Epithelial cell of esophagus (primary cell): ENCODE results near the gene ASB13.

Source experiments
- DNase-seq: peaks from one replicate; pipeline ENCODE4 v3.0.0; 2010; ENCODE audit warnings: low read depth
- H3K4me3 ChIP-seq: 2 replicates; pipeline ENCODE4 v1.5.1; 2011; ENCODE audit warnings: mild to moderate bottlenecking, low read length, control low read depth
- TF ChIP-seq, protein P1 (sequence below): IDR thresholded peaks from 2 replicates; pipeline ENCODE4 v1.5.1; 2011; ENCODE audit warnings: low read depth, mild to moderate bottlenecking, low read length, control low read depth, inconsistent platforms; ENCODE audit not compliant: insufficient read depth; ENCODE audit errors: missing control alignments

The ASB13 gene

DNA sequence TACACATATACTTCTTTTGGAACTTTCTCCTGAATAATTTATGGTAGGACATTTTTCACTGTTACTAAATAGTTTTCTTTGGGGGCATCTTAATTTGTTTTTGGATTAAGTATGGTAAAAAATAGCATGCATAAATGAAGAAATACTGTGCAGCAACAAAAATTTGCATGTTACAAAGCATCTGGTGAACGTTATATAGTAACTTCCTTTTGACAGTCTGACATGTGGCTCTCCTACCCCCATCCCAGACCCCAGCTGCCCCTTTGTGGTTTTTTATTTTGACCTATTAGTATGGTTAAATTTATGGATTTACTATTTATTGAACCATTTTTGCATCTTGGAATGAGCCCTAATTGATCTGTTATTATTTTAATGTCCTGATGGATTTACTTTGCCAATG lies 28.2 kb upstream of the ASB13 start:
- DNase-seq, result no peak
- TF ChIP-seq, protein P1, sequence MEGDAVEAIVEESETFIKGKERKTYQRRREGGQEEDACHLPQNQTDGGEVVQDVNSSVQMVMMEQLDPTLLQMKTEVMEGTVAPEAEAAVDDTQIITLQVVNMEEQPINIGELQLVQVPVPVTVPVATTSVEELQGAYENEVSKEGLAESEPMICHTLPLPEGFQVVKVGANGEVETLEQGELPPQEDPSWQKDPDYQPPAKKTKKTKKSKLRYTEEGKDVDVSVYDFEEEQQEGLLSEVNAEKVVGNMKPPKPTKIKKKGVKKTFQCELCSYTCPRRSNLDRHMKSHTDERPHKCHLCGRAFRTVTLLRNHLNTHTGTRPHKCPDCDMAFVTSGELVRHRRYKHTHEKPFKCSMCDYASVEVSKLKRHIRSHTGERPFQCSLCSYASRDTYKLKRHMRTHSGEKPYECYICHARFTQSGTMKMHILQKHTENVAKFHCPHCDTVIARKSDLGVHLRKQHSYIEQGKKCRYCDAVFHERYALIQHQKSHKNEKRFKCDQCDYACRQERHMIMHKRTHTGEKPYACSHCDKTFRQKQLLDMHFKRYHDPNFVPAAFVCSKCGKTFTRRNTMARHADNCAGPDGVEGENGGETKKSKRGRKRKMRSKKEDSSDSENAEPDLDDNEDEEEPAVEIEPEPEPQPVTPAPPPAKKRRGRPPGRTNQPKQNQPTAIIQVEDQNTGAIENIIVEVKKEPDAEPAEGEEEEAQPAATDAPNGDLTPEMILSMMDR, result no peak
- H3K4me3 ChIP-seq, result no peak overlapping the region

DNA sequence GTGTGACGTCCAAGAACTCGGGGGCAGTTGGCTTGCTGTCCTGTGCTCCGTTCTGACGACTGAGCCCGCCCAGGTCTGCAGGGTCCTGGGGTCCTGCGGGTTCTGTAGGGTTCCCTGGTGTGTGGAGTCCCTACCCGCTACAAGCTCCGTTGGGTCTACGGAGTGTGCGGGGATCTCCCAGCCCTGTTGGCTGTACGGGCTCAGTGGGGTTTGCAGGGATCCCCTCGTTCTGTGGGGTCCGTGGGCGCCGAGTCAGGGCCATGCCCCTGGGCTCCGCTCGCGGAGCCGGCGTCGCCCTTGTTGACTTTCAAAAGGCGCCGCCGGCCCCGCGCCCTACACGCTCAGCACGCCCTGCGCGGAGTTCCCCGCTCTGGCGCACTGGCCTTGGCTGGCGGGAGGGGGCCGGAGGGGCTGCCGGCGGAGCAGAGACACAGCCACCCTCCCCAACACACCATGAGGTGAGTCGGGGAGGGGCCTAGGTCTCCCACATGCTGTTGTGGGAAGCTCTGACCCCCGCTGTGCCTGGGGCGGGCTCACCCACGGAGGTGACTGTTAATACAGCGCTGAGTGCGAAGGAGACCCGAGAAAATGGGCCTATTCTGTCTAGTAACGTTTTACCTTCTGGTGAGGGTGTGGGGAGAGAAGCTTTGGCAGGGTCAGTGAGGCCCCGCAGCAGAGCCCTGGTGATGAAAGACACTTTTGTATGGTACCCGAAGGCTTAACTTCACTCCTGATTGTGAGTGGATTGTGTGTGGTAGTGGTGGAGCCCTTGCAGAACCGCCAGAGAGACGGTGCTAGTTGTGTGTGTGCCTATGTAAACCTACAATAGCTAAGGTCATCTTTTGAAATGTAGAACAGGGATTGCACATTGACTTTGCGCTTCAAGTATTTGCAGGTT lies 26.3 kb upstream of the ASB13 start:
- TF ChIP-seq, protein P1, result no peak
- peak; percentile 59 for DNase-seq
- H3K4me3 ChIP-seq, result peak overlapping the region; percentile 56

DNA sequence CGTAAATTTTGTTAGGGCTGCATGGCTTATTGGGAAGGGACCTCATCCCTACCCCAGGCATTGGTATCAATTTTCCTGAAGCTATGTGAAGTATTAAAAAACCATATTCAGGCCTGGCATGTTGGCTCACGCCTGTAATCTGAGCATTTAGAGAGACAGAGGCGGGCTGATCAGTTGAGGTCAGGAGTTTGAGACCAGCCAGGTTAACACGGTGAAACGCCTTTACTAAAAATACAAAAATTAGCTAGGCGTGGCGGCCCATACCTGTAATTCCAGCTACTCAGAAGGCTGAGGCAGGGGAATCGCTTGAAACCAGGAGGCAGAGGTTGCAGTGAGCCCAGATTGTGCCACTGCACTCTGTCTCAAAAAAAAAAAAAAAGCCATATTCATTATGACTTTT lies 25.4 kb upstream of the ASB13 start:
- peak; percentile 70 for DNase-seq
- TF ChIP-seq, protein P1, result no peak
- peak overlapping the region; percentile 56 for H3K4me3 ChIP-seq

DNA sequence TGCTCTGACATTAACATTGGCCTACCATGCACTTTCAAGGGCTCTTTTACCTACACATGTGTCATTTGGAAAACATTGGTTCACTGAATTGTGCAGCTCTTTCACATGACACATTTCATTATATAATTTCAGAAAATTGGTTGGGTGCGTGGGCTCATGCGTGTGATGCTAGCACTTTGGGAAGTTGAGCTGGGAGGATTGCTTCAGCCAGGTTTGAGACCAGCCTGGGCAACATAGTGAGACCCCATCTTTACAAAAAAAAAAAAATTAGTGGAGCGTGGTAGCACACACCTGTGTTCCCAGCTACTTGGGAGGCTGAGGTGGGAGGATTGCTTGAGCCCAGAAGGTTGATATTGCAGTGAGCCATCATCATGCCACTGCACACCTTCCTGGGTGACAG lies 22.2 kb upstream of the ASB13 start:
- TF ChIP-seq, protein P1, result no peak
- no peak for DNase-seq
- no peak overlapping the region for H3K4me3 ChIP-seq

DNA sequence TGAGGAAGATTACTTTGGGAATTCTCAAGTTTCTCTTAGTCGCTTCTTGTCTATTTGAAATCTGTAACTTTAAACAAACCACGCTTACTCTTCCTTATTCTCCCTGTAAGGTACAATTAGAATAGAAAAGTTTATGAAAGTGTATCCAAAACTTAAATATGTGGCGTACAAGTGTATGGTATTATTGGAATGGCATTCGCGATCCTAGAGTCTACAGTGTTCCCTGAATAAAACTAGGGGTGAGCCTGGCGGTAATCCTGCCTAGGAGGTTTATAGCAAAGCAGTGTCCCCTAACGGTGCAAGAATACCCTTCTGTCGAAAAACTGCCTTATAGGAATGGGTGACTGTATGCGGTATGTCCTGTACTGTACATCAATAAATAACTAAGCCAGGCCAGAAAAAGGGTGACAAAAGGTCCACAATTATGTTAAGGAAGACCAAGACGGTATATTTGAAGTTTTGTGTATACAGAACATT lies 19.4 kb upstream of the ASB13 start:
- TF ChIP-seq, protein P1, result no peak

DNA sequence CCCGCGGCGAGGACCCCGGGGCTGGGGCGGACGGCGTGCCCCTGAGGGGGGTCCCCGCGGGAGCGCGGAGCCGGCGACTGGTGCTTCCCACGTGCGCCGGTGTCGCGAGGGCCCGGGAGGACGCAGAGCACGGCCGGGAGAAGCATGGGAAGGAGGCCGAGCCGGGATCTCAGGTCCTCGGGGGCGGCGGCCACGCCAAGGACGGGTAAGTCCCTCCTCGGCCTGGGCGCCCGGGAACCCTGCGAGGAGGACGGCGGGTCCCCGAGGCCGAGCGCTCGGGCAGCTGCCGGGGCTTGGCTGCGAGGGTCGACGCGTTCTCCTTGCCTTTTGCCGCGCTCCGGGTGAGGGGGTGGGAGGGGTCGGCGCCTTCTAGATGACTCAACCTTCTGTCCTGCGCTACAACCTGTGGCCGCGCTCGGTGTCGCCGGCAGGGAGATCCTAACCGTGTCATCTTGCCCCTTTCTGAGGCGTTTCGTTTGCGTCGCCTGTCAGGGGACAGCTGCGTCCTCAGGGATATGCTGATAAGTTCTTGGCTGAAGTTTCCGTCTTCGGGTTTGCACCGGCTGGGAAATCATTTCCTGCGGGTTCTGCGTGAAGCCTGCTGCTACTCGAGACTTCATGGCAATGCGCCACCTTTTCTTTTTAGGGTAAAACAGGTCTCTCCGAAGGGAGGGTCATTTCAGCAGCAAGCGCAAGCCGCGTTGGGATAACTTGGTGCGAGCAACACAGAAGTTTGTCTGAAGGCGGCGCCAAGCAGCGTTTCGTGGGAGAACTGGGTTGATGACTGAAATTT lies 18.8 kb upstream of the ASB13 start:
- H3K4me3 ChIP-seq, result peak overlapping the region; percentile 55
- TF ChIP-seq, protein P1, result peak; percentile 62

More for the DNA sequence above, 19.4 kb upstream of the ASB13 start:
- DNase-seq, result peak; percentile 12
- peak overlapping the region; percentile 55 for H3K4me3 ChIP-seq

More for the DNA sequence above, 18.8 kb upstream of the ASB13 start:
- peak; percentile 80 for DNase-seq
